ENCODE results near the gene WDR88. TPM values are rescaled to one million over a fixed set of nuclear protein-coding genes. Genes with fewer than 3 reads are reported as not detected.

Gene WDR88, protein sequence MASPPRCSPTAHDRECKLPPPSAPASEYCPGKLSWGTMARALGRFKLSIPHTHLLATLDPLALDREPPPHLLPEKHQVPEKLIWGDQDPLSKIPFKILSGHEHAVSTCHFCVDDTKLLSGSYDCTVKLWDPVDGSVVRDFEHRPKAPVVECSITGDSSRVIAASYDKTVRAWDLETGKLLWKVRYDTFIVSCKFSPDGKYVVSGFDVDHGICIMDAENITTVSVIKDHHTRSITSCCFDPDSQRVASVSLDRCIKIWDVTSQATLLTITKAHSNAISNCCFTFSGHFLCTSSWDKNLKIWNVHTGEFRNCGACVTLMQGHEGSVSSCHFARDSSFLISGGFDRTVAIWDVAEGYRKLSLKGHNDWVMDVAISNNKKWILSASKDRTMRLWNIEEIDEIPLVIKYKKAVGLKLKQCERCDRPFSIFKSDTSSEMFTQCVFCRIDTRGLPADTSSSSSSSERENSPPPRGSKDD
- not detected for total RNA-seq

DNA sequence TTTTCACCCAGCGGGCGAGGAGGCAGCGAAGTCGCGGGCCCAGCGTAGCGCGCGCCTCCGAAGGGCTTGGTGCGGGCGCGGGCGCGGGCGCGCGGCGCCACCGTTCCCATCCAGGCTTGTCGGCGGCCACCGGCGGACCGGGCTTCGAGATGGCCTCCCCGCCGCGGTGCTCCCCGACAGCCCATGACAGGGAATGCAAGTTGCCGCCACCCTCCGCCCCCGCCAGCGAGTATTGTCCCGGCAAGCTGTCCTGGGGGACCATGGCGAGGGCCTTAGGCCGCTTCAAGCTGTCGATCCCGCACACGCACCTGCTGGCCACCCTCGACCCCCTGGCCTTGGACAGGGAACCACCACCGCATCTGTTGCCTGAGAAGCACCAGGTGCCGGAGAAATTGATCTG is at the start of gene WDR88:
Gene WDR88, plus strand, starts transcription at position 94 of the 400 bp plus-strand sequence. Its CDS starts 56 bp downstream, at position 150.
- Histone ChIP-seq H3K36me3 (peaks cover 17% of the 10 kb centered on the region), H3K4me3 (no peak within 1 kb of the TSS), H3K4me1 (ENCODE audit: control insufficient read depth in 1 of 2, low read depth in 2 of 2) (no peaks in the 10 kb centered on the region), H3K27ac (no peak within 1 kb of the TSS), H3K27me3 (replicated peaks; ENCODE audit: insufficient read depth) (no peaks in the 10 kb centered on the region), H3K9me3 (no peaks in the 10 kb centered on the region)
- DNase-seq (ENCODE audit: low spot score): no peak
- TF ChIP-seq, protein P1, sequence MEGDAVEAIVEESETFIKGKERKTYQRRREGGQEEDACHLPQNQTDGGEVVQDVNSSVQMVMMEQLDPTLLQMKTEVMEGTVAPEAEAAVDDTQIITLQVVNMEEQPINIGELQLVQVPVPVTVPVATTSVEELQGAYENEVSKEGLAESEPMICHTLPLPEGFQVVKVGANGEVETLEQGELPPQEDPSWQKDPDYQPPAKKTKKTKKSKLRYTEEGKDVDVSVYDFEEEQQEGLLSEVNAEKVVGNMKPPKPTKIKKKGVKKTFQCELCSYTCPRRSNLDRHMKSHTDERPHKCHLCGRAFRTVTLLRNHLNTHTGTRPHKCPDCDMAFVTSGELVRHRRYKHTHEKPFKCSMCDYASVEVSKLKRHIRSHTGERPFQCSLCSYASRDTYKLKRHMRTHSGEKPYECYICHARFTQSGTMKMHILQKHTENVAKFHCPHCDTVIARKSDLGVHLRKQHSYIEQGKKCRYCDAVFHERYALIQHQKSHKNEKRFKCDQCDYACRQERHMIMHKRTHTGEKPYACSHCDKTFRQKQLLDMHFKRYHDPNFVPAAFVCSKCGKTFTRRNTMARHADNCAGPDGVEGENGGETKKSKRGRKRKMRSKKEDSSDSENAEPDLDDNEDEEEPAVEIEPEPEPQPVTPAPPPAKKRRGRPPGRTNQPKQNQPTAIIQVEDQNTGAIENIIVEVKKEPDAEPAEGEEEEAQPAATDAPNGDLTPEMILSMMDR (IDR thresholded peaks at IDR 0.05): no peak
- ATAC-seq (ENCODE audit: insufficient number of reproducible peaks, low FRiP score, low read depth): no peak

DNA sequence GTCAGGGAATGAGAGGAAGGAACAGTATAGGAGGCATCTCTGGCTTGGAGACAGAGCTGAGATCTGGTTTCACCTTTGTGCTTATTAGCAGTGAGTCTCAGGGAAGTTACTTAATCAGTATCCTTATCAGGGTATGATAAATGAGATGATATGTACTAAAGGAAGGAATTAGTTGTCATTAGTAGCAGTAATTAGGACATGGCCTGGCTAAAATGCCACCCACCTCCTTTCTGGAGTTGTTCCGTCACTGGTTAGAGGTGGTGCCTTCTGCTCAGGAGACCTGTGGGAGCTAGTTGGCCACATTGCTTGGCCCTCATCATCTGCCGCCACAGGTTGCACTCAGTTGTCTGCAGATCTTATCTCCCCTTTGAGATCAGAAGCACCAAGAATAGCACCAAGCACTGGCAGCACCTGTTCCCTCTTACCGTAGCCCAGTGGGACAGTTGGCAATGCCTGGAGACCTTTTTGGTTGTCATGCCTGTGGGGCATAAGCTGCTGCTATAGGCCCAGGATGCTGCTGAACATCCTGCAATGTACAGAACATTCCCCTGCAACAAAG is 46.3 kb upstream of the WDR88 start:
- H3K4me3 ChIP-seq: no peak overlapping the region
- DNase-seq (ENCODE audit: low spot score): no peak
- H3K4me1 ChIP-seq (ENCODE audit: control insufficient read depth in 1 of 2, low read depth in 2 of 2): peaks cover 5 to 12% of the 10 kb centered on the region in 2 donors
- TF ChIP-seq, protein P1 (IDR thresholded peaks at IDR 0.05): no peak
- no peak overlapping the region for H3K27ac ChIP-seq
- H3K27me3 ChIP-seq (replicated peaks; ENCODE audit: insufficient read depth): no peaks in the 10 kb centered on the region
- peaks cover 14% of the 10 kb centered on the region for H3K36me3 ChIP-seq
- no peak for ATAC-seq (ENCODE audit: insufficient number of reproducible peaks, low FRiP score, low read depth)
- H3K9me3 ChIP-seq: no peaks in the 10 kb centered on the region

DNA sequence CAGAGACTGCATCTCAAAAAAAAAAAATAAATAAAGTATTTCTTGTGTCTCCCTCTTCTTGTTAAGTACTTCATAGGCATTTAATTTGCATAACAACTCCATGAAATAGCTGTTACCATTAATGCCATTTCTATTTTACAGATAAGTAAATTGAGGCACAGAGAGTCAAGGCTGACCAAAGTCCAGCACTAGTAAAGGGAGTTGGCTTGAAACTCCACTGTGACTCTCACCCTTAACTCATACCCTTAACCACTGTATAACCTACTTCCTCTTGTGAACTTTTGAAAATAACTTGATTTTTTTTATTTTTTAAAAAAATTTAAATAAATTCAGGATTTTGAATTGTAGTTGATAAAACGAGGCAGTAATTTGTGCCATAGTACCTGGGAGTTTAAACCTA is 45.0 kb upstream of the WDR88 start:
- no peak overlapping the region for H3K4me3 ChIP-seq
- no peak for DNase-seq (ENCODE audit: low spot score)
- H3K27me3 ChIP-seq (replicated peaks; ENCODE audit: insufficient read depth): no peaks in the 10 kb centered on the region
- H3K36me3 ChIP-seq: peaks cover 23% of the 10 kb centered on the region
- H3K9me3 ChIP-seq: no peaks in the 10 kb centered on the region
- ATAC-seq (ENCODE audit: insufficient number of reproducible peaks, low FRiP score, low read depth): no peak
- H3K4me1 ChIP-seq (ENCODE audit: control insufficient read depth in 1 of 2, low read depth in 2 of 2): peaks cover 2 to 6% of the 10 kb centered on the region in 2 donors
- H3K27ac ChIP-seq: no peak overlapping the region
- TF ChIP-seq, protein P1 (IDR thresholded peaks at IDR 0.05): no peak

DNA sequence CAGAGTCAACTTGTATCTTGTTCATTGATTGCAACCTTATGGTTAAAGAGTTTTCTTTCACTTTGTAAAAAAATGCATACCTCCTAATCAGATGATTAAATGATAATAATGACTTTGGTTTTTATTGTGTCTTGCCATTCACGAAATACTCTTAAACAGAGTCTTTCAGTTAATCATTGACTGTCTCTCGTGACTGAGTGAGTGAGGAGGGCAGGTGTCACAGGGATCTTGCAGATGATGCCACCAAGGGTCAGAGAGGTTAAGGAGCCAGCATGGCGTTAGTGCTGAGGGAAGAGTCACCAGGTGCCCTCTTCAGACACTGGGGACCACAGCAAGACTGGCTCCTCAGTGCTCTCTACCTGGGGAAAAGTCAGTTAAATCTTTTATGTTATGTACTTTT is 42.9 kb upstream of the WDR88 start:
- no peak for DNase-seq (ENCODE audit: low spot score)
- Histone ChIP-seq H3K36me3 (peaks cover 39% of the 10 kb centered on the region), H3K4me1 (ENCODE audit: control insufficient read depth in 1 of 2, low read depth in 2 of 2) (no peaks in the 10 kb centered on the region), H3K27me3 (replicated peaks; ENCODE audit: insufficient read depth) (no peaks in the 10 kb centered on the region), H3K4me3 (no peak overlapping the region), H3K27ac (no peak overlapping the region), H3K9me3 (no peaks in the 10 kb centered on the region)
- ATAC-seq (ENCODE audit: insufficient number of reproducible peaks, low FRiP score, low read depth): no peak
- TF ChIP-seq, protein P1 (IDR thresholded peaks at IDR 0.05): no peak

DNA sequence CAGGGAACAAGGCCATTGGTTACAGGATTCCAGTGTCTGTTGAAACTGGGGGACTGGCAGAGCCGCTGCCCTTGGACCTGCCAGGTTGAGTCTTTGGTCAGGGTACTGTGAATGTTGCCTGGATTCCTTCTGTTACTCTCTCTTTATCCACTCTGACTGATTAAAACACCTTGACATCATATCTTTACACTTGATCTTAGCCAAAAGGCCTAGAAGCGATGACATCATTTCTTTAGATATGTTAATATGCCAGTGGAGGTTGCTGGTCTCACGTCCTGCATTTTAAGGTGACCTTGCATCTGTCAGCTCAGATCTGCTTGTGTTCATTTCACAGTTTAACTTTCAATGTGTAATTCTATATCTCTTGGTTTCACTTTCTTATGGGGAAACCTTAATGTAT is 41.7 kb upstream of the WDR88 start:
- Histone ChIP-seq H3K4me1 (ENCODE audit: control insufficient read depth in 1 of 2, low read depth in 2 of 2) (no peaks in the 10 kb centered on the region), H3K4me3 (no peak overlapping the region), H3K27ac (no peak overlapping the region), H3K9me3 (no peaks in the 10 kb centered on the region), H3K27me3 (replicated peaks; ENCODE audit: insufficient read depth) (no peaks in the 10 kb centered on the region), H3K36me3 (peaks cover 46% of the 10 kb centered on the region)
- TF ChIP-seq, protein P1 (IDR thresholded peaks at IDR 0.05): no peak
- DNase-seq (ENCODE audit: low spot score) (no peak), ATAC-seq (ENCODE audit: insufficient number of reproducible peaks, low FRiP score, low read depth) (no peak)
